Right ventricle myocardium inferior (tissue), 1 donor: ENCODE results near the gene PIP5K1B. TPM values are rescaled to one million over a fixed set of nuclear protein-coding genes. Genes with fewer than 3 reads are reported as not detected.
A peak's percentile ranks its signal among the peaks of the same experiment; 100 is the strongest.

Source experiments
- ATAC-seq: fragments of 200-7000 bp; cut with Tn5 transposase; one replicate; pipeline ENCODE4 v1.9.1; 2020; ENCODE audit warnings: mild to moderate bottlenecking, moderate library complexity
- DNase-seq: peaks from one replicate; pipeline ENCODE4 v3.0.0; 2021; ENCODE audit errors: missing footprints
- intact Hi-C: fragments of 100-400 bp; cut with DNase I; formaldehyde crosslinking; loops from one replicate; pipeline ENCODE4 v1.11.0; 2022
- total RNA-seq: library from RNA; stranded (reverse); fragmentation: NEBNext Ultra II Directional; extraction: Animal tissue kit (Norgen Biotek cat#: 25700); gene quantifications from one replicate; pipeline ENCODE4 v1.2.1, GENCODE V29; 2021
- donor health status: DM: no; HTN: yes; CAD: no; lungs with severe emphysema.

Gene PIP5K1B
- total RNA-seq, 1 donor from 2014 or later: 60.6 TPM

- DNase-seq: no peak
- intact Hi-C loops: no loop called here
- no peak for ATAC-seq
These were observed 46.5 kb downstream of the PIP5K1B start for GRCh38 chr9:68751556-68751955.

- no peak for DNase-seq
- intact Hi-C loops: no loop called here
- no peak for ATAC-seq
These were observed 50.0 kb downstream of the PIP5K1B start for GRCh38 chr9:68755051-68755450.

- DNase-seq (no peak), ATAC-seq (no peak)
- intact Hi-C loops: no loop called here
These were observed 50.7 kb downstream of the PIP5K1B start for GRCh38 chr9:68755752-68756151.

- intact Hi-C loops: no loop called here
These were observed 55.1 kb downstream of the PIP5K1B start for GRCh38 chr9:68759981-68760673.

GRCh38 chr9:68760674-68761333 lies 55.8 kb downstream of the PIP5K1B start:
- ATAC-seq: no peak
- no peak for DNase-seq
- intact Hi-C loops: no loop called here

More at GRCh38 chr9:68759981-68760673, 55.1 kb downstream of the PIP5K1B start:
- no peak for ATAC-seq
- no peak for DNase-seq

- no peak for ATAC-seq
- intact Hi-C loops: no loop called here
- DNase-seq: no peak
These were observed 57.5 kb downstream of the PIP5K1B start for GRCh38 chr9:68762570-68762969.

GRCh38 chr9:68763104-68763503 lies 58.1 kb downstream of the PIP5K1B start:
- ATAC-seq: no peak
- no peak for DNase-seq
- intact Hi-C loops: no loop called here

- DNase-seq (no peak), ATAC-seq (no peak)
- intact Hi-C loops: no loop called here
These were observed 63.6 kb downstream of the PIP5K1B start for GRCh38 chr9:68768619-68769018.

- ATAC-seq (no peak), DNase-seq (no peak)
- intact Hi-C loops: no loop called here
These were observed 64.8 kb downstream of the PIP5K1B start for GRCh38 chr9:68769852-68770251.

GRCh38 chr9:68771376-68771775 lies 66.3 kb downstream of the PIP5K1B start:
- intact Hi-C loops: no loop called here
- no peak for ATAC-seq
- no peak for DNase-seq

GRCh38 chr9:68775003-68775730 lies 70.1 kb downstream of the PIP5K1B start:
- ATAC-seq: no peak

GRCh38 chr9:68777070-68777763 lies 72.2 kb downstream of the PIP5K1B start:
- intact Hi-C loops: no loop called here
- DNase-seq: no peak
- no peak for ATAC-seq

More at GRCh38 chr9:68775003-68775730, 70.1 kb downstream of the PIP5K1B start:
- DNase-seq: no peak
- intact Hi-C loops: no loop called here

- ATAC-seq (no peak), DNase-seq (no peak)
- intact Hi-C loops: loop anchor here (2.0 kb wide), 1 partner anchor 74 kb away; the partner anchor contains the start of gene PIP5K1B
These were observed 73.6 kb downstream of the PIP5K1B start for GRCh38 chr9:68778635-68779034.

- ATAC-seq: peak; percentile 95
- intact Hi-C loops: loop anchor here (2.0 to 5.0 kb wide), 3 partner anchors 58 to 218 kb away; partner anchors contain the start of gene PIP5K1B
- peak; percentile 98 for DNase-seq
These were observed 74.7 kb downstream of the PIP5K1B start for GRCh38 chr9:68779558-68780379.

GRCh38 chr9:68780380-68780712 lies 75.3 kb downstream of the PIP5K1B start:
- DNase-seq: no peak
- intact Hi-C loops: loop anchor here (5.0 kb wide), 2 partner anchors 57 to 217 kb away; no protein-coding TSS in a partner anchor

GRCh38 chr9:68780720-68781119 lies 75.7 kb downstream of the PIP5K1B start:
- DNase-seq: no peak
- intact Hi-C loops: loop anchor here (5.0 kb wide), 2 partner anchors 57 to 217 kb away; no protein-coding TSS in a partner anchor
- no peak for ATAC-seq

More at GRCh38 chr9:68780380-68780712, 75.3 kb downstream of the PIP5K1B start:
- no peak for ATAC-seq

GRCh38 chr9:68781928-68782327 lies 76.9 kb downstream of the PIP5K1B start:
- DNase-seq (no peak), ATAC-seq (no peak)
- intact Hi-C loops: loop anchor here (5.0 kb wide), 2 partner anchors 55 to 215 kb away; no protein-coding TSS in a partner anchor

- intact Hi-C loops: loop anchor here (5.0 kb wide), 2 partner anchors 55 to 215 kb away; no protein-coding TSS in a partner anchor
- no peak for DNase-seq
- ATAC-seq: no peak
These were observed 77.5 kb downstream of the PIP5K1B start for GRCh38 chr9:68782546-68782945.
